Kidney (tissue), 14 donors: ENCODE results near the gene C2CD2. TPM values are rescaled to one million over a fixed set of nuclear protein-coding genes. Genes with fewer than 3 reads are reported as not detected.
"Not testable (repeated sequence)": the region's sequence is repeated elsewhere in the genome, so short reads cannot be mapped to it uniquely, and the experiment has no call there.

ENCODE experiments used
- DNase-seq, 5 donors: peaks; one replicate each; pipeline ENCODE4 v3.0.0-alpha.2; 2013 to 2020
- FAIRE-seq: peaks from 2 replicates; lab custom pipeline; 2012; peaks lifted over from hg19 to GRCh38; lab: Jason Lieb, UNC
- H3K27ac ChIP-seq, 2 donors: one replicate each; pipeline ENCODE4 v1.7.0; 2013; ENCODE audit warnings: low read depth in 2 of 2, low read length in 2 of 2, inconsistent platforms in 1 of 2
- H3K27me3 ChIP-seq: one replicate; pipeline ENCODE4 v1.7.1; 2013; ENCODE audit warnings: low read length, inconsistent platforms; ENCODE audit not compliant: control insufficient read depth, insufficient read depth
- H3K36me3 ChIP-seq, 3 donors: one replicate each; pipeline versions ENCODE4 v1.7.0 to v1.7.1; 2013; ENCODE audit warnings: low read length in 3 of 3, control low read depth in 1 of 3, inconsistent platforms in 1 of 3; ENCODE audit not compliant: insufficient read depth in 3 of 3, control insufficient read depth in 2 of 3
- H3K4me1 ChIP-seq, 3 donors: one replicate each; pipeline versions ENCODE4 v1.7.0 to v1.7.1; 2013; ENCODE audit warnings: low read length in 3 of 3, inconsistent platforms in 1 of 3, low read depth in 1 of 3; ENCODE audit not compliant: control insufficient read depth in 2 of 3, insufficient read depth in 2 of 3
- H3K4me3 ChIP-seq, 3 donors: one replicate each; pipeline versions ENCODE4 v1.7.0 to v1.8.1; 2013; ENCODE audit warnings: low read length in 3 of 3, control low read depth in 1 of 3, inconsistent platforms in 1 of 3
- H3K9ac ChIP-seq, 3 donors: one replicate each; pipeline versions ENCODE4 v1.7.0 to v1.7.1; 2013; ENCODE audit warnings: low read length in 3 of 3, control low read depth in 1 of 3, inconsistent platforms in 1 of 3
- H3K9me3 ChIP-seq, 3 donors: one replicate each; pipeline versions ENCODE4 v1.7.0 to v1.7.1; 2013; ENCODE audit warnings: low read length in 3 of 3, control low read depth in 1 of 3, inconsistent platforms in 1 of 3; ENCODE audit not compliant: control insufficient read depth in 2 of 3, insufficient read depth in 1 of 3
- CTCF ChIP-seq: IDR thresholded peaks from 3 replicates; pipeline ENCODE4 v1.5.1; 2012; ENCODE audit warnings: mild to moderate bottlenecking, moderate library complexity, borderline replicate concordance; ENCODE audit not compliant: insufficient read depth; ENCODE audit errors: extremely low read depth
- intact Hi-C: fragments of 100-400 bp; cut with DNase I; formaldehyde crosslinking; loops from one replicate; pipeline ENCODE4 v1.11.1; 2022
- polyA plus RNA-seq: library from polyadenylated mRNA; stranded (reverse); fragments of 350-450 nt; fragmentation: Illumina TruSeq; extraction: RNeasy Lipid Tissue Mini Kit (QIAGEN cat#74804); gene quantifications from one replicate; pipeline ENCODE4 v1.2.3, GENCODE V29; 2014; ENCODE audit warnings: low read depth, low replicate concordance; ENCODE audit not compliant: insufficient read depth
- total RNA-seq: library from RNA; stranded (reverse); fragmentation: NEBNext Ultra II Directional; extraction: Animal tissue kit (Norgen Biotek cat#: 25700); gene quantifications from one replicate; pipeline ENCODE4 v1.2.1, GENCODE V29; 2021
- donor health status: control.
- donor health status: control.
- donor health status: control.
- donor health status: control.
- donor health status: control.
- donor health status: DM: yes; HTN: yes; CAD: no.
- donor health status: Normal renal cell carcinoma (clear cell type).

C2CD2 gene
- total and polyA plus RNA-seq, 2 donors from 2014 or later = 7.6 to 25.6 TPM

- Histone ChIP-seq H3K36me3 (peaks cover 2 to 11% (median 8%) of the 10 kb centered on the region in 3 donors), H3K4me1 (no peaks in the 10 kb centered on the region), H3K9me3 (no peaks in the 10 kb centered on the region), H3K4me3 (no peak overlapping the region), H3K9ac (no peak overlapping the region), H3K27ac (no peak overlapping the region), H3K27me3 (no peaks in the 10 kb centered on the region)
- intact Hi-C loops = no loop called here
- no peak for TF ChIP-seq CTCF
- DNase-seq = no peak
- no peak for FAIRE-seq
These were observed 48.0 kb upstream of the C2CD2 start for GRCh38 chr21:42001781-42002180.

- intact Hi-C loops = no loop called here
- no peak for DNase-seq
- Histone ChIP-seq H3K4me1 (no peaks in the 10 kb centered on the region), H3K9ac (no peak overlapping the region), H3K9me3 (no peaks in the 10 kb centered on the region), H3K27me3 (no peaks in the 10 kb centered on the region), H3K27ac (no peak overlapping the region), H3K4me3 (no peak overlapping the region), H3K36me3 (peaks cover 2 to 11% (median 8%) of the 10 kb centered on the region in 3 donors)
- FAIRE-seq = no peak
- no peak for TF ChIP-seq CTCF
These were observed 47.1 kb upstream of the C2CD2 start for GRCh38 chr21:42000908-42001307.

GRCh38 chr21:41997657-41998056 lies 43.8 kb upstream of the C2CD2 start:
- intact Hi-C loops = no loop called here
- Histone ChIP-seq H3K27ac (no peak overlapping the region), H3K4me1 (no peaks in the 10 kb centered on the region), H3K27me3 (no peaks in the 10 kb centered on the region), H3K9me3 (no peaks in the 10 kb centered on the region), H3K4me3 (no peak overlapping the region), H3K36me3 (peaks cover 2 to 18% (median 16%) of the 10 kb centered on the region in 3 donors), H3K9ac (no peak overlapping the region)
- DNase-seq (no peak), FAIRE-seq (no peak)
- no peak for TF ChIP-seq CTCF

- Histone ChIP-seq H3K36me3 (peaks cover 0 to 27% (median 18%) of the 10 kb centered on the region in 3 donors), H3K4me1 (no peaks in the 10 kb centered on the region), H3K27me3 (no peaks in the 10 kb centered on the region), H3K4me3 (no peak overlapping the region), H3K9me3 (no peaks in the 10 kb centered on the region), H3K27ac (no peak overlapping the region), H3K9ac (no peak overlapping the region)
- TF ChIP-seq CTCF = no peak
- intact Hi-C loops = no loop called here
- FAIRE-seq = no peak
- DNase-seq = no peak
These were observed 41.8 kb upstream of the C2CD2 start for GRCh38 chr21:41995577-41995976.

DNA sequence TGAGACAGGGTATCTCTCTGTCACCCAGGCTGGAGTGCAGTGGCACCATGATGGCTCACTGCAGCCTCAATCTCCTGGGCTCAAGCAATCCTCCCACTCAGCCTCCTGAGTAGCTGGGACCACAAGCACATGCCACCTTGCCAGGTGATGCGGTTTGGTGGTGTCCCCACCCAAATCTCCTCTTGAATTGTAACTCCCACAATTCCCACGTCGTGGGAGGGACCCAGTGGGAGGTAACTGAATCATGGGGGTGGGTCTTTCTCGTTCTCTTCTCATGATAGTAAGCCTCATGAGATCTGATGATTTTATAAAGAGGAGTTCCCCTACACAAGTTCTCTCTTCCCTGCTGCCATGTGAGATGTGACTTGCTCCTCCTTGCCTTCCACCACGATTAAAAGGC lies 40.8 kb upstream of the C2CD2 start:
- H3K4me3 ChIP-seq, H3K9me3 ChIP-seq, H3K27ac ChIP-seq, intact Hi-C loops, DNase-seq, H3K9ac ChIP-seq, H3K4me1 ChIP-seq, FAIRE-seq, H3K27me3 ChIP-seq: not testable (repeated sequence)
- H3K36me3 ChIP-seq = peaks cover 0 to 27% (median 16%) of the 10 kb centered on the region in 3 donors
